K562 (cell line): ENCODE results near the gene LPCAT1. TPM values are rescaled to one million over a fixed set of nuclear protein-coding genes. Genes with fewer than 3 reads are reported as not detected.

Experiments
- ATAC-seq: fragments of 200-7000 bp; cut with Tn5 transposase; 3 replicates; pipeline ENCODE4 v1.9.1; 2020; ENCODE audit warnings: moderate library complexity
- BruUV-seq: library from RNA; stranded (reverse); fragments of 400-500 nt; replicated peaks from 2 replicates; lab custom pipeline; 2021; lab: Mats Ljungman, UMichigan
- CTCF ChIA-PET: fragments of 300-600 bp; formaldehyde crosslinking; extraction: SDS; loops from one replicate; lab custom pipeline; 2021; ENCODE audit warnings: low intra/inter-chr PET ratio; lab: Yijun Ruan, JAX
- POLR2A ChIA-PET: fragments of 300-600, 350-650 bp; sonication (Branson Sonifier 250); formaldehyde crosslinking; extraction: SDS; loops from one replicate; lab custom pipeline; 2021; ENCODE audit warnings: antibody characterized with exemption, inconsistent platforms; lab: Yijun Ruan, JAX
- DNase-seq, 4 experiments: peaks; one replicate each; pipeline versions ENCODE4 v3.0.0 to v3.0.0-alpha.2; 2011 to 2018; ENCODE audit warnings: low spot score in 3 of 4, mixed read lengths in 3 of 4; ENCODE audit errors: extremely low read depth in 1 of 4
- FAIRE-seq: peaks from 2 replicates; lab custom pipeline; 2011; peaks lifted over from hg19 to GRCh38; lab: Jason Lieb, UNC
- H2AFZ ChIP-seq: 2 replicates; pipeline ENCODE4 v1.6.0; 2011; ENCODE audit warnings: low read depth, low read length, control low read depth, inconsistent platforms
- H3K27ac ChIP-seq: fragments of 200-600 bp; 3 replicates; pipeline ENCODE4 v1.8.0; 2011; ENCODE audit warnings: low read depth, mild to moderate bottlenecking, control low read depth, inconsistent platforms, low read length, moderate library complexity, mixed read lengths; ENCODE audit errors: extremely low read depth
- H3K27me3 ChIP-seq, 2 experiments: fragments of 300-600 bp in 1 of 2; 2 replicates in 1 of 2; 3 replicates in 1 of 2; pipeline versions ENCODE4 v1.6.0 to v1.8.0; 2011; ENCODE audit warnings: inconsistent platforms in 2 of 2, low read length in 2 of 2, mild to moderate bottlenecking in 1 of 2, mixed read lengths in 1 of 2, moderate library complexity in 1 of 2; ENCODE audit not compliant: control insufficient read depth in 2 of 2, insufficient read depth in 2 of 2
- H3K36me3 ChIP-seq: fragments of 300-600 bp; 3 replicates; pipeline ENCODE4 v1.8.0; 2011; ENCODE audit warnings: mild to moderate bottlenecking, low read length, inconsistent platforms; ENCODE audit not compliant: control insufficient read depth, insufficient read depth
- H3K4me1 ChIP-seq, 2 experiments: fragments of 200-600 bp in 1 of 2; replicated peaks in 1 of 2; 2 replicates in 1 of 2; 3 replicates in 1 of 2; pipeline versions ENCODE4 v1.5.1 to v1.8.0; 2011; ENCODE audit warnings: inconsistent platforms in 2 of 2, low read length in 2 of 2, mild to moderate bottlenecking in 1 of 2, mixed read lengths in 1 of 2, moderate library complexity in 1 of 2; ENCODE audit not compliant: control insufficient read depth in 2 of 2, insufficient read depth in 2 of 2
- H3K4me2 ChIP-seq: 2 replicates; pipeline ENCODE4 v1.6.1; 2011; ENCODE audit warnings: low read length, control low read depth, inconsistent platforms, mixed read lengths; ENCODE audit not compliant: insufficient read depth
- H3K4me3 ChIP-seq: fragments of 200-600 bp; sonication (generic), shearing (Covaris generic); 2 replicates; pipeline ENCODE4 v1.5.1; 2016; ENCODE audit warnings: control low read depth, inconsistent platforms
- H3K79me2 ChIP-seq: fragments of 200-600 bp; 3 replicates; pipeline ENCODE4 v1.8.0; 2011; ENCODE audit warnings: low read length, inconsistent platforms; ENCODE audit not compliant: control insufficient read depth, insufficient read depth
- H3K9ac ChIP-seq, 2 experiments: 2 replicates each; pipeline versions ENCODE4 v1.6.0 to v1.6.1; 2011; ENCODE audit warnings: low read depth in 2 of 2, low read length in 2 of 2, control low read depth in 1 of 2, inconsistent platforms in 1 of 2, mild to moderate bottlenecking in 1 of 2, mixed read lengths in 1 of 2; ENCODE audit not compliant: insufficient read depth in 1 of 2
- H3K9me1 ChIP-seq: one replicate; pipeline ENCODE4 v1.6.0; 2011; ENCODE audit warnings: inconsistent platforms, mild to moderate bottlenecking, low read length, moderate library complexity; ENCODE audit not compliant: control insufficient read depth, insufficient read depth
- H3K9me3 ChIP-seq: replicated peaks from 2 replicates; pipeline ENCODE4 v1.5.1; 2011; ENCODE audit warnings: low read depth, low read length, inconsistent platforms; ENCODE audit not compliant: control insufficient read depth, insufficient read depth
- H4K20me1 ChIP-seq: replicated peaks from 2 replicates; pipeline ENCODE4 v1.6.1; 2011; ENCODE audit warnings: low read length, inconsistent platforms, mixed read lengths; ENCODE audit not compliant: control insufficient read depth, insufficient read depth
- LEF1 ChIP-seq: fragments of 450-650 bp; IDR thresholded peaks from 2 replicates; pipeline ENCODE4 v1.6.1; 2016; ENCODE audit warnings: mild to moderate bottlenecking
- WGBS: fragments of 100-300 bp; shearing (Covaris generic); methylation state at CpG from one replicate; pipeline ENCODE4 v1.1.6; 2016; ENCODE audit warnings: low coverage, mixed read lengths; ENCODE audit not compliant: insufficient coverage; ENCODE audit errors: missing lambda C conversion rate; 5-methylcytosine and 5-hydroxymethylcytosine counted together
- in situ Hi-C: fragments of 300-500 bp; cut with MboI; formaldehyde crosslinking; loops from 4 replicates; pipeline ENCODE4 v1.15.0; 2018; ENCODE audit warnings: inconsistent platforms, mixed read lengths
- intact Hi-C: fragments of 100-400 bp; cut with micrococcal nuclease; formaldehyde crosslinking; loops from 2 replicates; pipeline ENCODE4 v1.14.2; 2022
- polyA plus RNA-seq, 8 experiments: library from polyadenylated mRNA; depleted of rRNA in 4 of 8; stranded (reverse) in 5 of 8; unstranded in 3 of 8; fragments of >200 nt; fragmentation: Nextera tagmentation in 2 of 8; fragmentation: Illumina TruSeq in 1 of 8; extraction: Ambion mirVana in 2 of 8; extraction: Trizol in 1 of 8; gene quantifications; 2 replicates each; pipeline versions ENCODE4 v1.2.1 to v1.2.3, GENCODE V29; 2011 to 2014; ENCODE audit warnings: inconsistent platforms in 1 of 8, missing spikeins in 1 of 8
- total RNA-seq, 7 experiments: library from RNA; depleted of rRNA in 6 of 7; stranded (reverse); fragments of >200 nt in 6 of 7; fragmentation: Illumina TruSeq in 2 of 7; extraction: Trizol in 2 of 7; gene quantifications; 2 replicates each; pipeline versions ENCODE4 v1.2.1 to v1.2.3, GENCODE V29; 2011 to 2021; ENCODE audit warnings: low replicate concordance in 1 of 7
- TF ChIP-seq, protein P1 (sequence below), 2 experiments: IDR thresholded peaks; 2 replicates each; pipeline ENCODE4 v1.6.1; 2011; ENCODE audit warnings: borderline replicate concordance in 1 of 2, control low read depth in 1 of 2, low read depth in 1 of 2, low read length in 1 of 2, mild to moderate bottlenecking in 1 of 2, mixed read lengths in 1 of 2, moderate library complexity in 1 of 2; ENCODE audit not compliant: insufficient read depth in 1 of 2, insufficient read length in 1 of 2, poor library complexity in 1 of 2, severe bottlenecking in 1 of 2; ENCODE audit errors: extremely low read depth in 1 of 2

LPCAT1 gene
- total and polyA plus RNA-seq, 9 of the 15 experiments (the other 6 are each of a cell fraction or from before 2014, with no cell fraction given), result 0.14 to 18.4 (median 13.9) TPM

GRCh38 chr5:1480217-1480616 is 43.5 kb downstream of the LPCAT1 start:
- FAIRE-seq, result no peak
- in situ Hi-C loops (no loop called here), intact Hi-C loops (no loop called here)
- WGBS, result 23% methylated on average over 14 of the region's 14 CpGs
- TF ChIP-seq LEF1, result no peak
- TF ChIP-seq, protein P1, sequence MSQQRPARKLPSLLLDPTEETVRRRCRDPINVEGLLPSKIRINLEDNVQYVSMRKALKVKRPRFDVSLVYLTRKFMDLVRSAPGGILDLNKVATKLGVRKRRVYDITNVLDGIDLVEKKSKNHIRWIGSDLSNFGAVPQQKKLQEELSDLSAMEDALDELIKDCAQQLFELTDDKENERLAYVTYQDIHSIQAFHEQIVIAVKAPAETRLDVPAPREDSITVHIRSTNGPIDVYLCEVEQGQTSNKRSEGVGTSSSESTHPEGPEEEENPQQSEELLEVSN (IDR thresholded peaks at IDR 0.05; ENCODE audit: borderline replicate concordance in 1 of 2, extremely low read depth in 1 of 2, insufficient read depth in 1 of 2, insufficient read length in 1 of 2, low read depth in 1 of 2, low read length in 1 of 2, poor library complexity in 1 of 2, severe bottlenecking in 1 of 2), result peak in 1 of 2 experiments; percentile 48
- Histone ChIP-seq H4K20me1 (peaks cover 27% of the 10 kb centered on the region), H3K9ac (no peak overlapping the region; a peak in 1 of 4 replicates), H3K79me2 (no peaks in the 10 kb centered on the region), H3K36me3 (peaks cover 7% of the 10 kb centered on the region; the same call in 2 of the 3 replicates), H2AFZ (no peak overlapping the region), H3K4me1 (peaks cover 0 to 25% of the 10 kb centered on the region in 2 experiments; a peak in 1 of 5 replicates), H3K4me3 (no peak overlapping the region), H3K9me1 (peaks cover 2% of the 10 kb centered on the region), H3K4me2 (no peak overlapping the region), H3K9me3 (no peaks in the 10 kb centered on the region), H3K27me3 (no peaks in the 10 kb centered on the region), H3K27ac (no peak overlapping the region)
- peak in 2 of 4 experiments; percentile 11 to 27 for DNase-seq
- POLR2A ChIA-PET, result no interaction called here
- BruUV-seq, result no TSS peak
- ATAC-seq, result peak; percentile 40; the same call in 2 of the 3 replicates
- CTCF ChIA-PET, result interaction anchor here (1.1 to 2.4 kb wide), 3 partner anchors 121 to 161 kb away, joined by 4 to 17 read pairs (median 8); no protein-coding TSS in a partner anchor
